ENCODE data around the gene SBK1. TPM values are rescaled to one million over a fixed set of nuclear protein-coding genes. Genes with fewer than 3 reads are reported as not detected.

SBK1 gene
- total and polyA plus RNA-seq, 10 of the 15 experiments (the other 5 are each of a cell fraction or from before 2014, with no cell fraction given) = 0.04 to 0.26 (median 0.06) TPM; not detected in 4

- ATAC-seq = no peak
- FAIRE-seq = no peak
- H3K36me3 ChIP-seq (ENCODE audit: control insufficient read depth in 2 of 2, insufficient read depth in 2 of 2, low read length in 1 of 2) = no peaks in the 10 kb centered on the region
- H3K9ac ChIP-seq (ENCODE audit: control insufficient read depth, insufficient read depth, low read length) = no peak overlapping the region
- BruUV-seq (replicated peaks) = no TSS peak
- in situ Hi-C loops (cut with MboI) (no loop called here), intact Hi-C loops (cut with micrococcal nuclease; ENCODE audit: unreplicated experiment) (no loop called here)
- 30% methylated on average over 5 of the region's 5 CpGs for WGBS (ENCODE audit: insufficient coverage, insufficient replicate concordance, low lambda C conversion rate, missing lambda C conversion rate)
- RAD21 ChIA-PET (ENCODE audit: unreplicated experiment) = no interaction called here
- no peaks in the 10 kb centered on the region for H3K9me3 ChIP-seq (replicated peaks; ENCODE audit: control insufficient read depth, insufficient read depth, low read length)
- H4K20me1 ChIP-seq (ENCODE audit: control insufficient read depth, insufficient read depth) = no peaks in the 10 kb centered on the region
- no peaks in the 10 kb centered on the region for H3K4me1 ChIP-seq (ENCODE audit: control insufficient read depth, insufficient read depth, low read length)
- no peak overlapping the region for H3K27ac ChIP-seq (ENCODE audit: control insufficient read depth, insufficient read depth)
- SMC1A ChIA-PET (ENCODE audit: uncharacterized antibody, unreplicated experiment) = interaction anchor here (0.6 to 1.0 kb wide), 2 partner anchors 26 to 119 kb away, joined by 3 to 5 read pairs; no protein-coding TSS in a partner anchor
- H3K79me2 ChIP-seq (ENCODE audit: control insufficient read depth, insufficient read depth, low read length) = no peaks in the 10 kb centered on the region
- peaks cover 0 to 2% of the 10 kb centered on the region in 2 experiments; a peak in 1 of 4 replicates for H3K27me3 ChIP-seq (replicated peaks in 1 of 2; ENCODE audit: control insufficient read depth in 2 of 2, insufficient read depth in 2 of 2, low read length in 1 of 2)
- H2AFZ ChIP-seq (ENCODE audit: control insufficient read depth, low read depth, low read length) = no peak overlapping the region
- no peak for DNase-seq (ENCODE audit: low read depth, low spot score)
- CTCF ChIA-PET = no interaction called here
- no peak overlapping the region for H3K4me2 ChIP-seq (ENCODE audit: control insufficient read depth, insufficient read depth)
- POLR2A ChIA-PET = no interaction called here
- TF ChIP-seq CBX5 (IDR thresholded peaks at IDR 0.05; ENCODE audit: low read depth) = no peak
- no peak for TF ChIP-seq SPI1 (IDR thresholded peaks at IDR 0.05; ENCODE audit: borderline replicate concordance, insufficient read depth, low read depth, low read length)
- TF ChIP-seq SUZ12 (IDR thresholded peaks at IDR 0.05; ENCODE audit: unreplicated experiment) = no peak
- no peak for TF ChIP-seq IKZF1 (conservative IDR thresholded peaks at IDR 0.05)
- TF ChIP-seq ZBTB40 (IDR thresholded peaks at IDR 0.05; ENCODE audit: borderline replicate concordance) = no peak
- TF ChIP-seq ESRRA (IDR thresholded peaks at IDR 0.05; ENCODE audit: low read length) = no peak
- TF ChIP-seq POLR2AphosphoS2 (IDR thresholded peaks at IDR 0.05; ENCODE audit: low read depth, low read length) = no peak
- H3K4me3 ChIP-seq = no peak overlapping the region
Observed at GRCh38 chr16:28300327-28300726, 8.0 kb downstream of the SBK1 start.

Measured in GM12878 (cell line).